GM12878 (cell line): ENCODE data around the gene KAZN. TPM values are rescaled to one million over a fixed set of nuclear protein-coding genes. Genes with fewer than 3 reads are reported as not detected.

Experiments used
- ATAC-seq: fragments of 200-7000 bp; cut with Tn5 transposase; 3 replicates; pipeline ENCODE4 v1.9.1; 2020; ENCODE audit warnings: mild to moderate bottlenecking, moderate library complexity
- BruUV-seq: library from RNA; stranded (reverse); fragments of 400-500 nt; replicated peaks from 2 replicates; lab custom pipeline; 2021; lab: Mats Ljungman, UMichigan
- CTCF ChIA-PET: fragments of 300-600 bp; sonication (Branson Sonifier 250); formaldehyde crosslinking; extraction: SDS; loops from one replicate; lab custom pipeline; 2021; ENCODE audit warnings: inconsistent platforms; lab: Yijun Ruan, JAX
- POLR2A ChIA-PET: fragments of 350-600 bp; formaldehyde crosslinking; extraction: SDS; loops from one replicate; lab custom pipeline; 2021; ENCODE audit warnings: inconsistent platforms; lab: Charles Lee
- RAD21 ChIA-PET: fragments of 300-600 bp; sonication (Branson Sonifier 250); formaldehyde crosslinking; loops from one replicate; lab custom pipeline; 2023; ENCODE audit warnings: antibody characterized with exemption; ENCODE audit not compliant: unreplicated experiment; lab: Charles Lee
- SMC1A ChIA-PET: fragments of 300-600 bp; sonication (Branson Sonifier 250); formaldehyde crosslinking; loops from one replicate; lab custom pipeline; 2023; ENCODE audit not compliant: unreplicated experiment, uncharacterized antibody; lab: Charles Lee
- DNase-seq: peaks from one replicate; pipeline ENCODE4 v3.0.0-alpha.2; 2011; ENCODE audit warnings: low read depth, low spot score
- FAIRE-seq: peaks from 3 replicates; lab custom pipeline; 2011; peaks lifted over from hg19 to GRCh38; lab: Jason Lieb, UNC
- H2AFZ ChIP-seq: 2 replicates; pipeline ENCODE4 v1.6.0; 2011; ENCODE audit warnings: low read depth, low read length, control low read depth; ENCODE audit not compliant: control insufficient read depth
- H3K27ac ChIP-seq: 2 replicates; pipeline ENCODE4 v1.5.1; 2011; ENCODE audit warnings: control low read depth; ENCODE audit not compliant: control insufficient read depth, insufficient read depth
- H3K27me3 ChIP-seq, 2 experiments: replicated peaks in 1 of 2; 2 replicates each; pipeline versions ENCODE4 v1.6.0 to v1.6.1; 2011; ENCODE audit warnings: low read length in 1 of 2; ENCODE audit not compliant: control insufficient read depth in 2 of 2, insufficient read depth in 2 of 2
- H3K36me3 ChIP-seq, 2 experiments: 2 replicates each; pipeline ENCODE4 v1.5.1; 2011; ENCODE audit warnings: low read length in 1 of 2; ENCODE audit not compliant: control insufficient read depth in 2 of 2, insufficient read depth in 2 of 2
- H3K4me1 ChIP-seq: 2 replicates; pipeline ENCODE4 v1.6.1; 2011; ENCODE audit warnings: mild to moderate bottlenecking, low read length, moderate library complexity, mixed read lengths; ENCODE audit not compliant: control insufficient read depth, insufficient read depth
- H3K4me2 ChIP-seq: 2 replicates; pipeline ENCODE4 v1.6.0; 2011; ENCODE audit warnings: control low read depth; ENCODE audit not compliant: control insufficient read depth, insufficient read depth
- H3K4me3 ChIP-seq: fragments of 200-600 bp; sonication (generic); 2 replicates; pipeline ENCODE4 v1.5.1; 2016
- H3K79me2 ChIP-seq: 2 replicates; pipeline ENCODE4 v1.6.0; 2011; ENCODE audit warnings: low read length; ENCODE audit not compliant: control insufficient read depth, insufficient read depth
- H3K9ac ChIP-seq: 2 replicates; pipeline ENCODE4 v1.8.0; 2011; ENCODE audit warnings: low read length, control low read depth, mixed read lengths; ENCODE audit not compliant: control insufficient read depth, insufficient read depth
- H3K9me3 ChIP-seq: replicated peaks from 3 replicates; pipeline ENCODE4 v1.5.1; 2011; ENCODE audit warnings: mild to moderate bottlenecking, low read length; ENCODE audit not compliant: control insufficient read depth, insufficient read depth
- H4K20me1 ChIP-seq: 2 replicates; pipeline ENCODE4 v1.6.0; 2011; ENCODE audit not compliant: control insufficient read depth, insufficient read depth
- FOS ChIP-seq: IDR thresholded peaks from 3 replicates; pipeline ENCODE4 v1.6.1; 2011; ENCODE audit warnings: borderline replicate concordance; ENCODE audit not compliant: insufficient read length; ENCODE audit errors: extremely low read depth
- FOXM1 ChIP-seq: IDR thresholded peaks from 2 replicates; pipeline ENCODE4 v1.6.1; 2012; ENCODE audit warnings: low read depth, mild to moderate bottlenecking, inconsistent platforms, low read length, moderate library complexity
- IKZF2 ChIP-seq, 2 experiments: fragments of 450-650 bp; IDR thresholded peaks; 2 replicates each; pipeline ENCODE4 v1.6.1; 2017; ENCODE audit warnings: mild to moderate bottlenecking in 2 of 2, moderate library complexity in 2 of 2
- KAT2A ChIP-seq: conservative IDR thresholded peaks from 2 replicates; pipeline ENCODE4 v1.6.1; 2011; ENCODE audit warnings: low read depth, low read length; ENCODE audit not compliant: control insufficient read depth
- NFYB ChIP-seq: IDR thresholded peaks from 2 replicates; pipeline ENCODE4 v1.6.1; 2011; ENCODE audit warnings: low read depth, mild to moderate bottlenecking, low read length, improper control_type of control experiment, moderate library complexity; ENCODE audit not compliant: insufficient read depth
- NR2F1 ChIP-seq: fragments of 450-650 bp; conservative IDR thresholded peaks from 2 replicates; pipeline ENCODE4 v1.6.1; 2017; ENCODE audit warnings: mild to moderate bottlenecking
- SREBF1 ChIP-seq: IDR thresholded peaks from 2 replicates; pipeline ENCODE4 v1.6.1; 2012; ENCODE audit warnings: mild to moderate bottlenecking, low read length
- STAT3 ChIP-seq: IDR thresholded peaks from 2 replicates; pipeline ENCODE4 v1.6.1; 2011; ENCODE audit warnings: low read depth, low read length, improper control_type of control experiment
- ZNF24 ChIP-seq: fragments of 450-650 bp; IDR thresholded peaks from 2 replicates; pipeline ENCODE4 v1.6.1; 2017; ENCODE audit warnings: antibody characterized with exemption, mild to moderate bottlenecking
- WGBS: methylation state at CpG from one replicate; pipeline ENCODE4 v1.1.6; 2016; ENCODE audit warnings: low lambda C conversion rate; ENCODE audit not compliant: insufficient replicate concordance, insufficient coverage; ENCODE audit errors: missing lambda C conversion rate; 5-methylcytosine and 5-hydroxymethylcytosine counted together
- in situ Hi-C: fragments of 300-500 bp; cut with MboI; formaldehyde crosslinking; loops from 9 replicates; pipeline ENCODE4 v1.14.3; 2018; ENCODE audit warnings: mixed read lengths
- intact Hi-C: fragments of 100-400 bp; cut with micrococcal nuclease; formaldehyde crosslinking; loops from one replicate; pipeline ENCODE4 v1.14.2; 2022; ENCODE audit not compliant: unreplicated experiment
- polyA plus RNA-seq, 11 experiments: library from polyadenylated mRNA; depleted of rRNA in 4 of 11; unstranded in 6 of 11; stranded (reverse) in 5 of 11; fragments of >200 nt; fragmentation: Nextera tagmentation in 4 of 11; fragmentation: Illumina TruSeq in 1 of 11; extraction: Ambion mirVana in 4 of 11; extraction: Trizol in 1 of 11; gene quantifications; 1 replicate in 1 of 11; 2 replicates in 10 of 11; pipeline versions ENCODE4 v1.2.1 to v1.2.3, GENCODE V29; 2011 to 2016; ENCODE audit warnings: inconsistent platforms in 2 of 11, missing spikeins in 2 of 11, low read depth in 1 of 11
- total RNA-seq, 4 experiments: library from RNA; depleted of rRNA in 3 of 4; stranded (reverse); fragments of >200 nt in 3 of 4; fragmentation: Illumina TruSeq in 1 of 4; extraction: Trizol in 1 of 4; gene quantifications; 2 replicates each; pipeline versions ENCODE4 v1.2.1 to v1.2.3, GENCODE V29; 2013 to 2021
- TF ChIP-seq, protein P1 (sequence below): IDR thresholded peaks from 2 replicates; pipeline ENCODE4 v1.6.1; 2012; ENCODE audit warnings: improper control_type of control experiment, low read depth, low read length; ENCODE audit not compliant: insufficient replicate concordance
- TF ChIP-seq, protein P2 (sequence below): IDR thresholded peaks from 2 replicates; pipeline ENCODE4 v1.6.1; 2011; ENCODE audit warnings: low read depth, mild to moderate bottlenecking, low read length, moderate library complexity, borderline replicate concordance; ENCODE audit errors: extremely low read depth
- TF ChIP-seq, protein P3 (sequence below): fragments of 450-650 bp; IDR thresholded peaks from 2 replicates; pipeline ENCODE4 v1.6.1; 2017; ENCODE audit warnings: low read depth, mild to moderate bottlenecking, moderate library complexity
- TF ChIP-seq, protein P4 (sequence below): fragments of 150-350 bp; IDR thresholded peaks from 2 replicates; pipeline ENCODE4 v1.6.1; 2014; ENCODE audit warnings: mild to moderate bottlenecking, low read depth, low read length

The KAZN gene
- total and polyA plus RNA-seq, 10 of the 15 experiments (the other 5 are each of a cell fraction or from before 2014, with no cell fraction given), result 0.72 to 4.0 (median 1.2) TPM

DNA sequence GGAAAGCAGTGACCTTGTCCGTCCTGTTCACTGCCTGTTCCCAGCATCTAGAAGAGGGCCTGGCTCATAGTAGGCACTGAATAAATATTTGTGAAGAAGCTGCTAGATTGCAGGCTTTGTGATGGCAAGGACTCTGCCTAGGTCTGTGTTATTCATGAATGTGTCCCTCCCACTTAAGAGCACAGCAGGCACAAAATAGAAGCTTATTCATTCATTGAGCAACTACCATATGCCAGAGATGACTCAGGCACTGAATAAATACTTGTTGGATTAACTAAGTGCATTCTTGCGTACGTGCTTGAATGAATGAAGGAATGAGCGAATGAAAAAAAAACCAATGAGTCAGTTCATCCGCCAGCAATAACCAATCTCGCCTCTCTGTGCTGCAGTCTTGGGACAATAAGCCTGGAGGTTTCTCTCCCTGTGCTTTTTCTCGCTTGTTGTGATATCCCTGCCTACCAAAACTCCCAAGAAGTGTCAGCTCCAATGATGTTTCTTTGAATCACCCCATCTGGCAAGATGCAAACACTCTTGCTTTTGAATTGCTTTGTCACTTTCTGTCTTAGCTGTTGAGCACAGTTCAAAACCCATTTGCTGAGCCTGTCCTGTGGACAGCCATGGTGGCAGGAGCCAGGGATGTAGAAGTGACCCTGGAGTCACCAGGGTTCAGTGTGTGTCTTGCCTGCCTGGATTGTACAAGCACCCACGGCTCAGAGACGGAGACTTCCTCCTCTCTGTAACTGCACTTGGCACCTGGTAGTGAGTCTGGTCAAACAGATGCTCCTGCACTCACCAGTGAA, 143.9 kb downstream of the KAZN start:
- H3K4me3 ChIP-seq, result no peak overlapping the region
- H3K4me2 ChIP-seq, result no peak overlapping the region
- H3K9ac ChIP-seq, result no peak overlapping the region
- BruUV-seq, result no TSS peak
- ChIA-PET CTCF (interaction anchor here (0.6 to 1.6 kb wide), 4 partner anchors 9 to 37 kb away, joined by 3 to 6 read pairs (median 4); no protein-coding TSS in a partner anchor), SMC1A (interaction anchor here (0.6 to 2.1 kb wide), 4 partner anchors 8 to 17 kb away, joined by 3 to 10 read pairs (median 4); no protein-coding TSS in a partner anchor), POLR2A (interaction anchor here (0.9 kb wide), 1 partner anchor 9 kb away, joined by 3 read pairs; no protein-coding TSS in a partner anchor), RAD21 (interaction anchor here (0.6 to 1.9 kb wide), 4 partner anchors 10 to 284 kb away, joined by 3 to 8 read pairs (median 4); no protein-coding TSS in a partner anchor)
- WGBS, result 4% methylated on average over 9 of the region's 9 CpGs
- H3K79me2 ChIP-seq, result no peaks in the 10 kb centered on the region
- DNase-seq, result no peak
- peak; percentile 69 for ATAC-seq
- H3K4me1 ChIP-seq, result peaks cover 13% of the 10 kb centered on the region
- H3K36me3 ChIP-seq, result no peaks in the 10 kb centered on the region
- H2AFZ ChIP-seq, result no peak overlapping the region
- in situ Hi-C loops, result no loop called here
- no peaks in the 10 kb centered on the region for H4K20me1 ChIP-seq
- H3K27ac ChIP-seq, result no peak overlapping the region
- no peak for FAIRE-seq
- H3K27me3 ChIP-seq, result no peaks in the 10 kb centered on the region
- intact Hi-C loops, result loop anchor here (5.0 kb wide), 1 partner anchor 225 kb away; no protein-coding TSS in a partner anchor
- no peaks in the 10 kb centered on the region; the same call in 2 of the 3 replicates for H3K9me3 ChIP-seq
- TF ChIP-seq SREBF1 (no peak), KAT2A (no peak), ZNF24 (peak; percentile 99), NR2F1 (no peak), STAT3 (no peak), IKZF2 (IDR thresholded peaks at IDR 0.05) (peak in 1 of 2 experiments; percentile 18; a peak in 2 of 4 replicates), NFYB (no peak), FOXM1 (0 out of 2 replicates have a peak, but pooled peaks have one; percentile 19), FOS (no peak)
- TF ChIP-seq, protein P1, sequence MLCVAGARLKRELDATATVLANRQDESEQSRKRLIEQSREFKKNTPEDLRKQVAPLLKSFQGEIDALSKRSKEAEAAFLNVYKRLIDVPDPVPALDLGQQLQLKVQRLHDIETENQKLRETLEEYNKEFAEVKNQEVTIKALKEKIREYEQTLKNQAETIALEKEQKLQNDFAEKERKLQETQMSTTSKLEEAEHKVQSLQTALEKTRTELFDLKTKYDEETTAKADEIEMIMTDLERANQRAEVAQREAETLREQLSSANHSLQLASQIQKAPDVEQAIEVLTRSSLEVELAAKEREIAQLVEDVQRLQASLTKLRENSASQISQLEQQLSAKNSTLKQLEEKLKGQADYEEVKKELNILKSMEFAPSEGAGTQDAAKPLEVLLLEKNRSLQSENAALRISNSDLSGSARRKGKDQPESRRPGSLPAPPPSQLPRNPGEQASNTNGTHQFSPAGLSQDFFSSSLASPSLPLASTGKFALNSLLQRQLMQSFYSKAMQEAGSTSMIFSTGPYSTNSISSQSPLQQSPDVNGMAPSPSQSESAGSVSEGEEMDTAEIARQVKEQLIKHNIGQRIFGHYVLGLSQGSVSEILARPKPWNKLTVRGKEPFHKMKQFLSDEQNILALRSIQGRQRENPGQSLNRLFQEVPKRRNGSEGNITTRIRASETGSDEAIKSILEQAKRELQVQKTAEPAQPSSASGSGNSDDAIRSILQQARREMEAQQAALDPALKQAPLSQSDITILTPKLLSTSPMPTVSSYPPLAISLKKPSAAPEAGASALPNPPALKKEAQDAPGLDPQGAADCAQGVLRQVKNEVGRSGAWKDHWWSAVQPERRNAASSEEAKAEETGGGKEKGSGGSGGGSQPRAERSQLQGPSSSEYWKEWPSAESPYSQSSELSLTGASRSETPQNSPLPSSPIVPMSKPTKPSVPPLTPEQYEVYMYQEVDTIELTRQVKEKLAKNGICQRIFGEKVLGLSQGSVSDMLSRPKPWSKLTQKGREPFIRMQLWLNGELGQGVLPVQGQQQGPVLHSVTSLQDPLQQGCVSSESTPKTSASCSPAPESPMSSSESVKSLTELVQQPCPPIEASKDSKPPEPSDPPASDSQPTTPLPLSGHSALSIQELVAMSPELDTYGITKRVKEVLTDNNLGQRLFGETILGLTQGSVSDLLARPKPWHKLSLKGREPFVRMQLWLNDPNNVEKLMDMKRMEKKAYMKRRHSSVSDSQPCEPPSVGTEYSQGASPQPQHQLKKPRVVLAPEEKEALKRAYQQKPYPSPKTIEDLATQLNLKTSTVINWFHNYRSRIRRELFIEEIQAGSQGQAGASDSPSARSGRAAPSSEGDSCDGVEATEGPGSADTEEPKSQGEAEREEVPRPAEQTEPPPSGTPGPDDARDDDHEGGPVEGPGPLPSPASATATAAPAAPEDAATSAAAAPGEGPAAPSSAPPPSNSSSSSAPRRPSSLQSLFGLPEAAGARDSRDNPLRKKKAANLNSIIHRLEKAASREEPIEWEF, result no peak
- TF ChIP-seq, protein P2, sequence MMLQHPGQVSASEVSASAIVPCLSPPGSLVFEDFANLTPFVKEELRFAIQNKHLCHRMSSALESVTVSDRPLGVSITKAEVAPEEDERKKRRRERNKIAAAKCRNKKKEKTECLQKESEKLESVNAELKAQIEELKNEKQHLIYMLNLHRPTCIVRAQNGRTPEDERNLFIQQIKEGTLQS, result no peak
- TF ChIP-seq, protein P3, sequence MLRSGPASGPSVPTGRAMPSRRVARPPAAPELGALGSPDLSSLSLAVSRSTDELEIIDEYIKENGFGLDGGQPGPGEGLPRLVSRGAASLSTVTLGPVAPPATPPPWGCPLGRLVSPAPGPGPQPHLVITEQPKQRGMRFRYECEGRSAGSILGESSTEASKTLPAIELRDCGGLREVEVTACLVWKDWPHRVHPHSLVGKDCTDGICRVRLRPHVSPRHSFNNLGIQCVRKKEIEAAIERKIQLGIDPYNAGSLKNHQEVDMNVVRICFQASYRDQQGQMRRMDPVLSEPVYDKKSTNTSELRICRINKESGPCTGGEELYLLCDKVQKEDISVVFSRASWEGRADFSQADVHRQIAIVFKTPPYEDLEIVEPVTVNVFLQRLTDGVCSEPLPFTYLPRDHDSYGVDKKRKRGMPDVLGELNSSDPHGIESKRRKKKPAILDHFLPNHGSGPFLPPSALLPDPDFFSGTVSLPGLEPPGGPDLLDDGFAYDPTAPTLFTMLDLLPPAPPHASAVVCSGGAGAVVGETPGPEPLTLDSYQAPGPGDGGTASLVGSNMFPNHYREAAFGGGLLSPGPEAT, result no peak
- TF ChIP-seq, protein P4, sequence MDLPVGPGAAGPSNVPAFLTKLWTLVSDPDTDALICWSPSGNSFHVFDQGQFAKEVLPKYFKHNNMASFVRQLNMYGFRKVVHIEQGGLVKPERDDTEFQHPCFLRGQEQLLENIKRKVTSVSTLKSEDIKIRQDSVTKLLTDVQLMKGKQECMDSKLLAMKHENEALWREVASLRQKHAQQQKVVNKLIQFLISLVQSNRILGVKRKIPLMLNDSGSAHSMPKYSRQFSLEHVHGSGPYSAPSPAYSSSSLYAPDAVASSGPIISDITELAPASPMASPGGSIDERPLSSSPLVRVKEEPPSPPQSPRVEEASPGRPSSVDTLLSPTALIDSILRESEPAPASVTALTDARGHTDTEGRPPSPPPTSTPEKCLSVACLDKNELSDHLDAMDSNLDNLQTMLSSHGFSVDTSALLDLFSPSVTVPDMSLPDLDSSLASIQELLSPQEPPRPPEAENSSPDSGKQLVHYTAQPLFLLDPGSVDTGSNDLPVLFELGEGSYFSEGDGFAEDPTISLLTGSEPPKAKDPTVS, result no peak
